K562 (cell line): ENCODE results near the gene CARD9.

Experiments
- EZH2 ChIP-seq: IDR thresholded peaks from 2 replicates; pipeline ENCODE4 v1.6.1; 2012; ENCODE audit warnings: low read depth, mild to moderate bottlenecking, inconsistent platforms, low read length, borderline replicate concordance
- POLR2A ChIP-seq: fragments of 450-650 bp; conservative IDR thresholded peaks from 2 replicates; pipeline ENCODE4 v1.6.1; 2016
- RBM15 ChIP-seq: fragments of 200-400 bp; formaldehyde crosslinking; IDR thresholded peaks from 2 replicates; pipeline ENCODE4 v1.6.1; 2018; ENCODE audit warnings: mild to moderate bottlenecking, low read length, moderate library complexity; ENCODE audit not compliant: insufficient read depth
- SMAD3 ChIP-seq: fragments of 450-650 bp; formaldehyde crosslinking; conservative IDR thresholded peaks from 2 replicates; pipeline ENCODE4 v1.4.0; 2020; ENCODE audit warnings: mild to moderate bottlenecking
- SMC3 ChIP-seq: conservative IDR thresholded peaks from 2 replicates; pipeline ENCODE4 v1.6.1; 2011; ENCODE audit warnings: low read depth, low read length, improper control_type of control experiment; ENCODE audit not compliant: insufficient read depth
- SPI1 ChIP-seq: IDR thresholded peaks from 2 replicates; pipeline ENCODE4 v1.6.1; 2011; ENCODE audit warnings: low read depth, low read length, control low read depth, borderline replicate concordance
- TF ChIP-seq, protein P1 (sequence below), 3 experiments: IDR thresholded peaks in 2 of 3; conservative IDR thresholded peaks in 1 of 3; 2 replicates each; pipeline ENCODE4 v1.5.1; 2011 to 2012; ENCODE audit warnings: low read length in 3 of 3, mild to moderate bottlenecking in 3 of 3, control low read depth in 2 of 3, improper control_type of control experiment in 1 of 3, inconsistent platforms in 1 of 3, low read depth in 1 of 3, mixed read lengths in 1 of 3, moderate library complexity in 1 of 3; ENCODE audit not compliant: insufficient read depth in 2 of 3
- TF ChIP-seq, protein P2 (sequence below): IDR thresholded peaks from 2 replicates; pipeline ENCODE4 v1.6.1; 2016; ENCODE audit warnings: missing genetic modification characterization, missing compliant biosample characterization

DNA sequence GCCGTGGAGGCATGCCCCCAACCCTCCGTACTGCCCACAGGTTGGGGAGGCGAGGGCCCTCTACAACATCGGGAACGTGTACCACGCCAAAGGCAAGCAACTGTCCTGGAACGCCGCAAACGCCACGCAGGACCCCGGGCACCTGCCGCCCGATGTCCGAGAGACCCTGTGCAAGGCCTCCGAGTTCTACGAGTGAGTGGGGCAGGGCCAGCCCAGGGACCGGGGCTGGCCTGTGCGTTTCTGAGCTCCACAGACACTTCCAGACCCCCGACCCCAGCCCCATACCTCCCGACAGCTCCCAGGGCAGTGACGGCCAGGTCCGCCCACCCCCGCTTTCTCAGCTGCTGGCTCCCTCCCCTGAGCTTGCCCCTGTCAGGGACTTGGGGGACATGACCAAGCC is 36.6 kb downstream of the CARD9 start:
- TF ChIP-seq RBM15, result no peak
- no peak for TF ChIP-seq POLR2A
- TF ChIP-seq, protein P1, sequence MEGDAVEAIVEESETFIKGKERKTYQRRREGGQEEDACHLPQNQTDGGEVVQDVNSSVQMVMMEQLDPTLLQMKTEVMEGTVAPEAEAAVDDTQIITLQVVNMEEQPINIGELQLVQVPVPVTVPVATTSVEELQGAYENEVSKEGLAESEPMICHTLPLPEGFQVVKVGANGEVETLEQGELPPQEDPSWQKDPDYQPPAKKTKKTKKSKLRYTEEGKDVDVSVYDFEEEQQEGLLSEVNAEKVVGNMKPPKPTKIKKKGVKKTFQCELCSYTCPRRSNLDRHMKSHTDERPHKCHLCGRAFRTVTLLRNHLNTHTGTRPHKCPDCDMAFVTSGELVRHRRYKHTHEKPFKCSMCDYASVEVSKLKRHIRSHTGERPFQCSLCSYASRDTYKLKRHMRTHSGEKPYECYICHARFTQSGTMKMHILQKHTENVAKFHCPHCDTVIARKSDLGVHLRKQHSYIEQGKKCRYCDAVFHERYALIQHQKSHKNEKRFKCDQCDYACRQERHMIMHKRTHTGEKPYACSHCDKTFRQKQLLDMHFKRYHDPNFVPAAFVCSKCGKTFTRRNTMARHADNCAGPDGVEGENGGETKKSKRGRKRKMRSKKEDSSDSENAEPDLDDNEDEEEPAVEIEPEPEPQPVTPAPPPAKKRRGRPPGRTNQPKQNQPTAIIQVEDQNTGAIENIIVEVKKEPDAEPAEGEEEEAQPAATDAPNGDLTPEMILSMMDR (IDR thresholded peaks at IDR 0.05 in 2 of 3, conservative IDR thresholded peaks at IDR 0.05 in 1 of 3; ENCODE audit: insufficient read depth in 2 of 3, low read depth in 1 of 3, low read length in 3 of 3), result no peak
- no peak for TF ChIP-seq SMAD3 (CRISPR knock-in tag)
- no peak for TF ChIP-seq SMC3
- no peak for TF ChIP-seq SPI1
- no peak for TF ChIP-seq EZH2
- TF ChIP-seq, protein P2, sequence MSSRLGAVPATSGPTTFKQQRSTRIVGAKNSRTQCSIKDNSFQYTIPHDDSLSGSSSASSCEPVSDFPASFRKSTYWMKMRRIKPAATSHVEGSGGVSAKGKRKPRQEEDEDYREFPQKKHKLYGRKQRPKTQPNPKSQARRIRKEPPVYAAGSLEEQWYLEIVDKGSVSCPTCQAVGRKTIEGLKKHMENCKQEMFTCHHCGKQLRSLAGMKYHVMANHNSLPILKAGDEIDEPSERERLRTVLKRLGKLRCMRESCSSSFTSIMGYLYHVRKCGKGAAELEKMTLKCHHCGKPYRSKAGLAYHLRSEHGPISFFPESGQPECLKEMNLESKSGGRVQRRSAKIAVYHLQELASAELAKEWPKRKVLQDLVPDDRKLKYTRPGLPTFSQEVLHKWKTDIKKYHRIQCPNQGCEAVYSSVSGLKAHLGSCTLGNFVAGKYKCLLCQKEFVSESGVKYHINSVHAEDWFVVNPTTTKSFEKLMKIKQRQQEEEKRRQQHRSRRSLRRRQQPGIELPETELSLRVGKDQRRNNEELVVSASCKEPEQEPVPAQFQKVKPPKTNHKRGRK (tag), result no peak
